HepG2 (cell line): Measurements from ENCODE around the gene EPB41L2. TPM values are rescaled to one million over a fixed set of nuclear protein-coding genes. Genes with fewer than 3 reads are reported as not detected.

Experiments
- AHDC1 ChIP-seq: sonication (generic); formaldehyde crosslinking; IDR thresholded peaks from 2 replicates; pipeline ENCODE4 v1.5.1; 2020; ENCODE audit warnings: mild to moderate bottlenecking, missing genetic modification reagents, borderline replicate concordance
- DRAP1 ChIP-seq: IDR thresholded peaks from 2 replicates; pipeline ENCODE4 v1.6.1; 2016; ENCODE audit warnings: missing genetic modification reagents, missing compliant biosample characterization
- GATAD2A ChIP-seq: IDR thresholded peaks from 2 replicates; pipeline ENCODE4 v1.6.1; 2016
- GLI4 ChIP-seq: sonication (generic); formaldehyde crosslinking; IDR thresholded peaks from 2 replicates; pipeline ENCODE4 v1.5.1; 2020; ENCODE audit warnings: missing genetic modification reagents, mild to moderate bottlenecking, moderate library complexity, borderline replicate concordance
- JUND ChIP-seq: sonication (generic); formaldehyde crosslinking; IDR thresholded peaks from 2 replicates; pipeline ENCODE4 v1.8.0; 2022; ENCODE audit warnings: mild to moderate bottlenecking, missing genetic modification reagents
- MIXL1 ChIP-seq: IDR thresholded peaks from 2 replicates; pipeline ENCODE4 v1.6.1; 2016
- PAXIP1 ChIP-seq: sonication (generic); formaldehyde crosslinking; conservative IDR thresholded peaks from 2 replicates; pipeline ENCODE4 v1.4.0; 2020; ENCODE audit warnings: mild to moderate bottlenecking, missing genetic modification reagents, moderate library complexity
- RFXAP ChIP-seq: sonication (generic); formaldehyde crosslinking; IDR thresholded peaks from 2 replicates; pipeline ENCODE4 v1.4.0; 2020; ENCODE audit warnings: missing genetic modification reagents, borderline replicate concordance
- SOX6 ChIP-seq, 2 experiments: fragments of 450-650 bp in 1 of 2; sonication (generic) in 1 of 2; formaldehyde crosslinking in 1 of 2; IDR thresholded peaks; 2 replicates each; pipeline versions ENCODE4 v1.4.0 to v1.6.1; 2017 to 2020; ENCODE audit warnings: antibody characterized with exemption in 1 of 2, mild to moderate bottlenecking in 1 of 2, missing genetic modification reagents in 1 of 2
- ZNF280D ChIP-seq: sonication (generic); formaldehyde crosslinking; IDR thresholded peaks from 2 replicates; pipeline ENCODE4 v1.5.1; 2020; ENCODE audit warnings: mild to moderate bottlenecking, missing genetic modification reagents
- ZNF550 ChIP-seq: sonication (generic); formaldehyde crosslinking; IDR thresholded peaks from 2 replicates; pipeline ENCODE4 v1.4.0; 2020; ENCODE audit warnings: mild to moderate bottlenecking, missing genetic modification reagents, borderline replicate concordance
- ZSCAN25 ChIP-seq: sonication (generic); formaldehyde crosslinking; IDR thresholded peaks from 2 replicates; pipeline ENCODE4 v1.8.0; 2022; ENCODE audit warnings: mild to moderate bottlenecking, missing genetic modification reagents
- polyA plus RNA-seq, 8 experiments: library from polyadenylated mRNA; depleted of rRNA in 3 of 8; stranded (reverse) in 7 of 8; unstranded in 1 of 8; fragments of >200 nt; fragmentation: Illumina TruSeq in 4 of 8; extraction: Trizol in 4 of 8; gene quantifications; 2 replicates each; pipeline versions ENCODE4 v1.2.1 to v1.2.3, GENCODE V29; 2011 to 2016; ENCODE audit warnings: low read depth in 4 of 8, missing spikeins in 1 of 8, mixed read lengths in 1 of 8; ENCODE audit not compliant: insufficient read depth in 1 of 8
- total RNA-seq, 5 experiments: library from RNA; depleted of rRNA; stranded (reverse); fragments of >200 nt; fragmentation: Illumina TruSeq; extraction: Trizol; gene quantifications; 2 replicates each; pipeline ENCODE4 v1.2.3, GENCODE V29; 2016; ENCODE audit warnings: low read depth in 1 of 5

Gene EPB41L2
- total and polyA plus RNA-seq, 2 of the 13 experiments (the other 11 are each of a cell fraction or from before 2014, with no cell fraction given), result 41.7 to 56.4 TPM

- TF ChIP-seq PAXIP1 (CRISPR knock-in tag) (0 out of 2 replicates have a peak, but pooled peaks have one; percentile 18), GLI4 (CRISPR knock-in tag) (peak; percentile 58; the same call in 1 of the 2 replicates), GATAD2A (CRISPR knock-in tag) (peak; percentile 31; the same call in 1 of the 2 replicates), ZNF550 (CRISPR knock-in tag) (no peak), RFXAP (CRISPR knock-in tag) (no peak), MIXL1 (CRISPR knock-in tag) (peak; percentile 52; the same call in 1 of the 2 replicates), ZSCAN25 (CRISPR knock-in tag) (0 out of 2 replicates have a peak, but pooled peaks have one; percentile 48), SOX6 (IDR thresholded peaks at IDR 0.05) (no peak), SOX6 (CRISPR knock-in tag; IDR thresholded peaks at IDR 0.05) (peak; percentile 17; the same call in 1 of the 2 replicates), ZNF280D (peak; percentile 61), JUND (CRISPR knock-in tag) (no peak), AHDC1 (CRISPR knock-in tag) (peak; percentile 47; the same call in 1 of the 2 replicates), DRAP1 (peak; percentile 83)
Observed at GRCh38 chr6:131061041-131061750, 1.8 kb downstream of the EPB41L2 start (continued).
